ENCODE measurements around the gene TFEB. TPM values are rescaled to one million over a fixed set of nuclear protein-coding genes. Genes with fewer than 3 reads are reported as not detected.

TFEB gene
- total and polyA plus RNA-seq, 2 donors (not counting 3 experiments of a cell fraction or from before 2014, with no cell fraction given) = 4.9 to 6.6 TPM

DNA sequence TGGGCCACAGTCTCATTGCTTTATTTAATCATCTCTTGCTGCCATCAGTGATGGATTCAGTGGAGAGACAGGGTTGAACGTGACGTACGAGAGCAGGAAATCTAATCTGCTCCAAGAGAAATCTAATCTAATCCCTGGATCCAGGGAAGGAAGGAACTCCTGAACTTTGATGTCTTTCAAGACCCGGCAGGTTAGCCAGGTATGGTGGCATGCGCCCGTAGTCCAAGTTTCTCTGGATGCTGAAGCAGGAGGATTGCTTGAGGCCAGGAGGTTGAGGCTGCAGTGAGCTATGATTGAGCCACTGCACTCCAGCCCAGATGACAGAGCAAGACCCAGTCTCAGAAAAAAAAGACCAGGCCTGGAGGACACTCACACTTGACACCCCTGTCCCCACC, 23.2 kb upstream of the TFEB start:
- no TSS peak for BruUV-seq (replicated peaks)
- H3K4me1 ChIP-seq (ENCODE audit: control insufficient read depth, extremely low read depth, insufficient read depth, low read length) = peaks cover 1% of the 10 kb centered on the region
- DNase-seq (ENCODE audit: low read depth, low spot score) (no peak), FAIRE-seq (no peak)
- H3K36me3 ChIP-seq (ENCODE audit: control insufficient read depth in 2 of 2, extremely low read depth in 1 of 2, insufficient read depth in 2 of 2, low read length in 2 of 2) = no peaks in the 10 kb centered on the region
- no peak overlapping the region for H3K4me3 ChIP-seq (replicated peaks in 1 of 3; ENCODE audit: insufficient read depth in 1 of 3, low read depth in 1 of 3, low read length in 3 of 3)
- H2AFZ ChIP-seq (ENCODE audit: low read depth, low read length) = no peak overlapping the region
- H3K79me2 ChIP-seq (ENCODE audit: control insufficient read depth, insufficient read depth, low read length) = no peaks in the 10 kb centered on the region
- ChIA-PET CTCF (no interaction called here), POLR2A (no interaction called here)
- H3K4me2 ChIP-seq (ENCODE audit: insufficient read depth, low read length) = no peak overlapping the region
- no peak overlapping the region for H3K27ac ChIP-seq (ENCODE audit: insufficient read depth, low read depth, low read length)
- dilution Hi-C loops (cut with MboI; ENCODE audit: extremely low pct_ligation_motif_present, low sequenced_read_pairs) (no loop called here), intact Hi-C loops (cut with micrococcal nuclease) (no loop called here)
- no peak overlapping the region for H3K9ac ChIP-seq (replicated peaks; ENCODE audit: extremely low read depth, insufficient read depth, low read length)
- TF ChIP-seq, protein P1, sequence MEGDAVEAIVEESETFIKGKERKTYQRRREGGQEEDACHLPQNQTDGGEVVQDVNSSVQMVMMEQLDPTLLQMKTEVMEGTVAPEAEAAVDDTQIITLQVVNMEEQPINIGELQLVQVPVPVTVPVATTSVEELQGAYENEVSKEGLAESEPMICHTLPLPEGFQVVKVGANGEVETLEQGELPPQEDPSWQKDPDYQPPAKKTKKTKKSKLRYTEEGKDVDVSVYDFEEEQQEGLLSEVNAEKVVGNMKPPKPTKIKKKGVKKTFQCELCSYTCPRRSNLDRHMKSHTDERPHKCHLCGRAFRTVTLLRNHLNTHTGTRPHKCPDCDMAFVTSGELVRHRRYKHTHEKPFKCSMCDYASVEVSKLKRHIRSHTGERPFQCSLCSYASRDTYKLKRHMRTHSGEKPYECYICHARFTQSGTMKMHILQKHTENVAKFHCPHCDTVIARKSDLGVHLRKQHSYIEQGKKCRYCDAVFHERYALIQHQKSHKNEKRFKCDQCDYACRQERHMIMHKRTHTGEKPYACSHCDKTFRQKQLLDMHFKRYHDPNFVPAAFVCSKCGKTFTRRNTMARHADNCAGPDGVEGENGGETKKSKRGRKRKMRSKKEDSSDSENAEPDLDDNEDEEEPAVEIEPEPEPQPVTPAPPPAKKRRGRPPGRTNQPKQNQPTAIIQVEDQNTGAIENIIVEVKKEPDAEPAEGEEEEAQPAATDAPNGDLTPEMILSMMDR (IDR thresholded peaks at IDR 0.05; ENCODE audit: extremely low read depth in 1 of 2, insufficient read depth in 1 of 2, low read depth in 1 of 2, low read length in 2 of 2) = no peak
- TF ChIP-seq EZH2 (IDR thresholded peaks at IDR 0.05; ENCODE audit: borderline replicate concordance, low read depth, low read length, severe bottlenecking) (no peak), FOS (IDR thresholded peaks at IDR 0.05; ENCODE audit: borderline replicate concordance, insufficient read depth, low read length) (no peak), POLR2AphosphoS5 (IDR thresholded peaks at IDR 0.05; ENCODE audit: insufficient read depth, low read depth, low read length) (no peak), JUN (IDR thresholded peaks at IDR 0.05; ENCODE audit: borderline replicate concordance, insufficient read depth, insufficient read length, low read depth) (no peak), POLR2A (IDR thresholded peaks at IDR 0.05; ENCODE audit: low read depth, low read length) (no peak), MYC (IDR thresholded peaks at IDR 0.05; ENCODE audit: low read depth, low read length) (no peak), GATA2 (IDR thresholded peaks at IDR 0.05; ENCODE audit: insufficient read depth, insufficient read length, low read depth, low read length) (no peak)
- TF ChIP-seq, protein P2, sequence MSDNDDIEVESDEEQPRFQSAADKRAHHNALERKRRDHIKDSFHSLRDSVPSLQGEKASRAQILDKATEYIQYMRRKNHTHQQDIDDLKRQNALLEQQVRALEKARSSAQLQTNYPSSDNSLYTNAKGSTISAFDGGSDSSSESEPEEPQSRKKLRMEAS (IDR thresholded peaks at IDR 0.05; ENCODE audit: insufficient read depth, insufficient read length) = no peak
- H3K27me3 ChIP-seq (ENCODE audit: control insufficient read depth in 2 of 2, insufficient read depth in 2 of 2, low read length in 2 of 2) = peaks cover 3 to 5% of the 10 kb centered on the region in 2 experiments
- no peaks in the 10 kb centered on the region for H3K9me1 ChIP-seq (replicated peaks; ENCODE audit: control insufficient read depth, extremely low read depth, insufficient read depth, low read length)
- H4K20me1 ChIP-seq (replicated peaks; ENCODE audit: control insufficient read depth, extremely low read depth, insufficient read depth, low read length) = no peaks in the 10 kb centered on the region
- no peaks in the 10 kb centered on the region for H3K9me3 ChIP-seq (replicated peaks; ENCODE audit: control insufficient read depth, insufficient read depth, low read length)

Data from endothelial cell of umbilical vein (primary cell).